B cell (primary cell): Measurements from ENCODE around the gene NEO1. TPM values are rescaled to one million over a fixed set of nuclear protein-coding genes. Genes with fewer than 3 reads are reported as not detected.

Source experiments
- ATAC-seq: fragments of 200-7000 bp; cut with Tn5 transposase; one replicate; pipeline ENCODE4 v1.10.0; 2021; ENCODE audit warnings: low read depth, mild to moderate bottlenecking, moderate number of reproducible peaks, moderate library complexity
- CTCF ChIA-PET: fragments of 350-600 bp; sonication (Branson Sonifier 250); formaldehyde crosslinking; loops from one replicate; lab custom pipeline; 2021; ENCODE audit warnings: antibody characterized with exemption, inconsistent platforms; lab: Charles Lee
- POLR2A ChIA-PET: fragments of 350-600 bp; sonication (Branson Sonifier 250); formaldehyde crosslinking; loops from one replicate; lab custom pipeline; 2021; ENCODE audit warnings: antibody characterized with exemption; lab: Charles Lee
- DNase-seq: peaks from one replicate; pipeline ENCODE4 v3.0.0; 2013
- H2AFZ ChIP-seq: 2 replicates; pipeline ENCODE4 v1.6.1; 2012; ENCODE audit warnings: mild to moderate bottlenecking, low read depth, low read length; ENCODE audit not compliant: insufficient read depth, poor library complexity, severe bottlenecking
- H3K27ac ChIP-seq, 2 donors: 1 replicate in 1 of 2; 2 replicates in 1 of 2; pipeline ENCODE4 v1.5.1; 2012 to 2013; ENCODE audit warnings: low read length in 2 of 2, mild to moderate bottlenecking in 2 of 2, moderate library complexity in 1 of 2
- H3K27me3 ChIP-seq, 4 experiments: fragments of 200-600 bp in 1 of 4; sonication (generic) in 1 of 4; replicated peaks in 1 of 4; 1 replicate in 2 of 4; 2 replicates in 2 of 4; pipeline versions ENCODE4 v1.6.1 to v1.7.0; 2013 to 2016; ENCODE audit warnings: low read length in 3 of 4, mild to moderate bottlenecking in 2 of 4, mixed read lengths in 1 of 4, moderate library complexity in 1 of 4; ENCODE audit not compliant: insufficient read depth in 4 of 4, control insufficient read depth in 3 of 4; ENCODE audit errors: control extremely low read depth in 1 of 4
- H3K36me3 ChIP-seq, 2 experiments: replicated peaks in 1 of 2; 1 replicate in 1 of 2; 2 replicates in 1 of 2; pipeline versions ENCODE4 v1.6.1 to v1.7.1; 2013; ENCODE audit warnings: low read length in 1 of 2; ENCODE audit not compliant: insufficient read depth in 2 of 2, control insufficient read depth in 1 of 2; ENCODE audit errors: control extremely low read depth in 1 of 2, extremely low read depth in 1 of 2
- H3K4me1 ChIP-seq, 2 donors: fragments of 200-600 bp in 1 of 2; sonication (generic) in 1 of 2; 1 replicate in 1 of 2; 2 replicates in 1 of 2; pipeline versions ENCODE4 v1.5.1 to v1.6.1; 2013 to 2017; ENCODE audit warnings: low read length in 2 of 2; ENCODE audit not compliant: control insufficient read depth in 2 of 2, insufficient read depth in 2 of 2
- H3K4me2 ChIP-seq: replicated peaks from 2 replicates; pipeline ENCODE3; 2012; ENCODE audit warnings: mild to moderate bottlenecking, low read depth, low read length; ENCODE audit not compliant: poor library complexity, severe bottlenecking
- H3K4me3 ChIP-seq, 5 experiments: fragments of 200-600 bp in 1 of 5; sonication (generic) in 1 of 5; 1 replicate in 3 of 5; 2 replicates in 2 of 5; pipeline versions ENCODE4 v1.5.1 to v1.7.0; 2011 to 2016; ENCODE audit warnings: low read length in 4 of 5, mild to moderate bottlenecking in 4 of 5, low read depth in 2 of 5, control low read depth in 1 of 5, moderate library complexity in 1 of 5; ENCODE audit not compliant: insufficient read depth in 1 of 5; ENCODE audit errors: control extremely low read depth in 1 of 5, extremely low read depth in 1 of 5
- H3K79me2 ChIP-seq: fragments of 200-600 bp; sonication (generic); one replicate; pipeline ENCODE4 v1.6.0; 2016; ENCODE audit warnings: low read length; ENCODE audit not compliant: control insufficient read depth, insufficient read depth
- H3K9ac ChIP-seq: fragments of 200-600 bp; sonication (generic); 2 replicates; pipeline ENCODE4 v1.6.1; 2017; ENCODE audit warnings: mild to moderate bottlenecking, low read length, moderate library complexity
- H3K9me3 ChIP-seq, 3 donors: one replicate each; pipeline versions ENCODE4 v1.6.1 to v1.7.1; 2013; ENCODE audit warnings: low read length in 2 of 3; ENCODE audit not compliant: control insufficient read depth in 2 of 3, insufficient read depth in 1 of 3; ENCODE audit errors: control extremely low read depth in 1 of 3
- H4K20me1 ChIP-seq: 2 replicates; pipeline ENCODE4 v1.6.0; 2012; ENCODE audit warnings: mild to moderate bottlenecking, low read length; ENCODE audit not compliant: insufficient read depth, control insufficient read depth, poor library complexity, severe bottlenecking
- H3K27ac Mint-ChIP-seq: one replicate; pipeline ENCODE4 v1.8.0; 2021; ENCODE audit warnings: mixed read lengths
- H3K27me3 Mint-ChIP-seq: one replicate; pipeline ENCODE4 v1.8.0; 2021; ENCODE audit warnings: mixed read lengths
- H3K4me1 Mint-ChIP-seq: one replicate; pipeline ENCODE4 v1.8.0; 2021; ENCODE audit warnings: mixed read lengths
- H3K4me3 Mint-ChIP-seq: one replicate; pipeline ENCODE4 v1.8.0; 2021; ENCODE audit warnings: mixed read lengths
- H3K9me3 Mint-ChIP-seq: one replicate; pipeline ENCODE4 v1.8.0; 2022; ENCODE audit warnings: mixed read lengths; ENCODE audit not compliant: insufficient read depth
- EZH2 ChIP-seq: IDR thresholded peaks from 2 replicates; pipeline ENCODE4 v1.6.1; 2012; ENCODE audit warnings: borderline replicate concordance, low read depth, mild to moderate bottlenecking, moderate library complexity, low read length; ENCODE audit not compliant: insufficient read depth, poor library complexity, severe bottlenecking
- WGBS: methylation state at CpG from one replicate; pipeline ENCODE4 v1.1.5; 2013; ENCODE audit warnings: missing lambda C conversion rate; ENCODE audit not compliant: insufficient coverage; 5-methylcytosine and 5-hydroxymethylcytosine counted together
- intact Hi-C: fragments of 100-400 bp; cut with micrococcal nuclease; formaldehyde crosslinking; loops from one replicate; pipeline ENCODE4 v1.10.0; 2022
- polyA plus RNA-seq: library from polyadenylated mRNA; depleted of rRNA; stranded (reverse); fragments of >200 nt; gene quantifications from 2 replicates; pipeline ENCODE4 v1.2.3, GENCODE V29; 2012
- total RNA-seq, 2 donors: library from RNA; stranded (reverse); fragments of 120-200 nt in 1 of 2; gene quantifications; 1 replicate in 1 of 2; 2 replicates in 1 of 2; pipeline versions ENCODE4 v1.2.3 to v1.2.4, GENCODE V29; 2013 to 2022
- TF ChIP-seq, protein P1 (sequence below): fragments of 200-600 bp; IDR thresholded peaks from one replicate; pipeline ENCODE4 v1.8.0; 2022; ENCODE audit warnings: antibody characterized with exemption, mild to moderate bottlenecking

Gene NEO1
- total and polyA plus RNA-seq, 2 donors (not counting 1 experiment from before 2014, with no cell fraction given) = 1.3 to 3.9 TPM

- DNase-seq (no peak), ATAC-seq (no peak)
- ChIA-PET POLR2A (no interaction called here), CTCF (no interaction called here)
- Histone ChIP-seq H3K9me3 (no peaks in the 10 kb centered on the region), H3K4me2 (no peak overlapping the region), H3K9ac (no peak overlapping the region), H3K36me3 (no peaks in the 10 kb centered on the region), H3K27me3 (no peaks in the 10 kb centered on the region), H3K4me3 (no peak overlapping the region), H3K79me2 (no peaks in the 10 kb centered on the region), H3K27ac (no peak overlapping the region), H4K20me1 (no peaks in the 10 kb centered on the region), H2AFZ (no peak overlapping the region), H3K4me1 (no peaks in the 10 kb centered on the region)
- TF ChIP-seq, protein P1, sequence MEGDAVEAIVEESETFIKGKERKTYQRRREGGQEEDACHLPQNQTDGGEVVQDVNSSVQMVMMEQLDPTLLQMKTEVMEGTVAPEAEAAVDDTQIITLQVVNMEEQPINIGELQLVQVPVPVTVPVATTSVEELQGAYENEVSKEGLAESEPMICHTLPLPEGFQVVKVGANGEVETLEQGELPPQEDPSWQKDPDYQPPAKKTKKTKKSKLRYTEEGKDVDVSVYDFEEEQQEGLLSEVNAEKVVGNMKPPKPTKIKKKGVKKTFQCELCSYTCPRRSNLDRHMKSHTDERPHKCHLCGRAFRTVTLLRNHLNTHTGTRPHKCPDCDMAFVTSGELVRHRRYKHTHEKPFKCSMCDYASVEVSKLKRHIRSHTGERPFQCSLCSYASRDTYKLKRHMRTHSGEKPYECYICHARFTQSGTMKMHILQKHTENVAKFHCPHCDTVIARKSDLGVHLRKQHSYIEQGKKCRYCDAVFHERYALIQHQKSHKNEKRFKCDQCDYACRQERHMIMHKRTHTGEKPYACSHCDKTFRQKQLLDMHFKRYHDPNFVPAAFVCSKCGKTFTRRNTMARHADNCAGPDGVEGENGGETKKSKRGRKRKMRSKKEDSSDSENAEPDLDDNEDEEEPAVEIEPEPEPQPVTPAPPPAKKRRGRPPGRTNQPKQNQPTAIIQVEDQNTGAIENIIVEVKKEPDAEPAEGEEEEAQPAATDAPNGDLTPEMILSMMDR = no peak
- Mint-ChIP-seq H3K27ac (no peak overlapping the region), H3K27me3 (no peaks in the 10 kb centered on the region), H3K9me3 (no peaks in the 10 kb centered on the region), H3K4me3 (no peak overlapping the region), H3K4me1 (peaks cover 5% of the 10 kb centered on the region)
- 50% methylated on average over 1 of the region's 5 CpGs for WGBS
- intact Hi-C loops = no loop called here
Measured at GRCh38 chr15:73303636-73304035, 251.4 kb downstream of the NEO1 start.

GRCh38 chr15:73305331-73306211 lies 253.3 kb downstream of the NEO1 start:
- Histone ChIP-seq H3K4me3 (no peak overlapping the region), H4K20me1 (no peaks in the 10 kb centered on the region), H3K27ac (no peak overlapping the region), H3K27me3 (peaks cover 0 to 3% (median 0%) of the 10 kb centered on the region in 4 experiments), H3K9ac (no peak overlapping the region), H3K79me2 (no peaks in the 10 kb centered on the region), H3K4me2 (no peak overlapping the region), H2AFZ (no peak overlapping the region), H3K4me1 (no peaks in the 10 kb centered on the region), H3K9me3 (no peaks in the 10 kb centered on the region), H3K36me3 (no peaks in the 10 kb centered on the region)
- TF ChIP-seq EZH2 = no peak
- TF ChIP-seq, protein P1 = no peak
- ChIA-PET POLR2A (no interaction called here), CTCF (interaction anchor here (1.0 to 2.2 kb wide), 2 partner anchors 32 to 331 kb away, joined by 3 to 9 read pairs; no protein-coding TSS in a partner anchor)
- Mint-ChIP-seq H3K4me3 (no peak overlapping the region), H3K27ac (no peak overlapping the region), H3K9me3 (no peaks in the 10 kb centered on the region), H3K27me3 (no peaks in the 10 kb centered on the region), H3K4me1 (peaks cover 5% of the 10 kb centered on the region)
- DNase-seq = peak; percentile 26
- no peak for ATAC-seq
- WGBS = 77% methylated on average over 12 of the region's 12 CpGs
- intact Hi-C loops = no loop called here
